DMS153 (cell line): ENCODE data around the gene AFF1.
"Not testable (repeated sequence)": the region's sequence is repeated elsewhere in the genome, so short reads cannot be mapped to it uniquely, and the experiment has no call there.

Experiments used
- DNase-seq: peaks from one replicate; lab custom pipeline; 2025; lab: John Stamatoyannopoulos, UW

Gene AFF1

GRCh38 chr4:86980230-86980629, 45.4 kb downstream of the AFF1 start:
- no peak for DNase-seq

- no peak for DNase-seq
Observed at GRCh38 chr4:86981789-86982188, 47.0 kb downstream of the AFF1 start.

GRCh38 chr4:86985852-86986251, 51.0 kb downstream of the AFF1 start:
- not testable (repeated sequence) for DNase-seq

GRCh38 chr4:86989658-86990057, 54.8 kb downstream of the AFF1 start:
- DNase-seq: not testable (repeated sequence)

- no peak for DNase-seq
Observed at GRCh38 chr4:86990510-86990909, 55.7 kb downstream of the AFF1 start.

- DNase-seq: no peak
Observed at GRCh38 chr4:86991994-86992393, 57.2 kb downstream of the AFF1 start.

- DNase-seq: no peak
Observed at GRCh38 chr4:86993909-86994681, 59.3 kb downstream of the AFF1 start.

GRCh38 chr4:86994686-86995085, 59.9 kb downstream of the AFF1 start:
- no peak for DNase-seq

- not testable (repeated sequence) for DNase-seq
Observed at GRCh38 chr4:86996510-86996909, 61.7 kb downstream of the AFF1 start.

- no peak for DNase-seq
Observed at GRCh38 chr4:86999136-86999643, 64.4 kb downstream of the AFF1 start.

- no peak for DNase-seq
Observed at GRCh38 chr4:87002682-87003043, 67.9 kb downstream of the AFF1 start.

- DNase-seq: no peak
Observed at GRCh38 chr4:87003266-87003665, 68.5 kb downstream of the AFF1 start.

- no peak for DNase-seq
Observed at GRCh38 chr4:87005369-87005689, 70.5 kb downstream of the AFF1 start.

- DNase-seq: no peak
Observed at GRCh38 chr4:87005690-87006425, 71.0 kb downstream of the AFF1 start.

- no peak for DNase-seq
Observed at GRCh38 chr4:87006426-87006675, 71.5 kb downstream of the AFF1 start.

- peak; percentile 88 for DNase-seq
Observed at GRCh38 chr4:87006676-87007527, 72.1 kb downstream of the AFF1 start.

GRCh38 chr4:87007528-87008446, 73.0 kb downstream of the AFF1 start:
- no peak for DNase-seq

- no peak for DNase-seq
Observed at GRCh38 chr4:87009095-87009648, 74.4 kb downstream of the AFF1 start.

- DNase-seq: no peak
Observed at GRCh38 chr4:87010192-87010591, 75.4 kb downstream of the AFF1 start.

- peak; percentile 57 for DNase-seq
Observed at GRCh38 chr4:87011340-87012034, 76.7 kb downstream of the AFF1 start.
